SU-DHL-6 (cell line): ENCODE results near the gene ZMYM4.

Experiments
- CTCF ChIP-seq: fragments of 200-600 bp; sonication (generic); IDR thresholded peaks from one replicate; pipeline ENCODE4 v1.5.1; 2017; ENCODE audit warnings: antibody characterized with exemption, mild to moderate bottlenecking, low read length, moderate library complexity; ENCODE audit not compliant: insufficient read depth, poor library complexity, severe bottlenecking
- EZH2phosphoT487 ChIP-seq: fragments of 200-600 bp; sonication (generic), shearing (Covaris generic); conservative IDR thresholded peaks from 2 replicates; pipeline ENCODE4 v1.6.1; 2018; ENCODE audit warnings: mild to moderate bottlenecking, antibody characterized with exemption, low read length, moderate library complexity, mixed read lengths

- TF ChIP-seq CTCF (no peak), EZH2phosphoT487 (no peak)
Measured at GRCh38 chr1:35268282-35269200, at the start of gene ZMYM4.
